Globus pallidus (tissue), 1 donor: ENCODE results near the gene TADA3.
A peak's percentile ranks its signal among the peaks of the same experiment; 100 is the strongest.

ENCODE experiments used
- DNase-seq: peaks from one replicate; pipeline ENCODE4 v3.0.0-alpha.2; 2015; ENCODE audit warnings: low spot score

TADA3 gene

GRCh38 chr3:9809615-9810432 is 17.6 kb upstream of the TADA3 start, which contains the start of gene TTLL3:
Gene TTLL3 (plus strand): TSS chr3:9810262. CDS start chr3:9810662, 400 bp downstream.
- DNase-seq, result peak; percentile 63

GRCh38 chr3:9809239-9809614 is 17.0 kb upstream of the TADA3 start:
- no peak for DNase-seq

- no peak for DNase-seq
Measured at GRCh38 chr3:9808345-9809037, 16.2 kb upstream of the TADA3 start.

GRCh38 chr3:9807981-9808344 is 15.7 kb upstream of the TADA3 start:
- DNase-seq, result no peak

- DNase-seq, result no peak
Measured at GRCh38 chr3:9806688-9807589, 14.7 kb upstream of the TADA3 start.

GRCh38 chr3:9806137-9806536 is 13.9 kb upstream of the TADA3 start:
- DNase-seq, result no peak

- no peak for DNase-seq
Measured at GRCh38 chr3:9804996-9805395, 12.7 kb upstream of the TADA3 start.

- no peak for DNase-seq
Measured at GRCh38 chr3:9803494-9803893, 11.2 kb upstream of the TADA3 start.

- DNase-seq, result no peak
Measured at GRCh38 chr3:9800529-9800928, 8.3 kb upstream of the TADA3 start.

- DNase-seq, result no peak
Measured at GRCh38 chr3:9797196-9797945, 5.1 kb upstream of the TADA3 start.

GRCh38 chr3:9795207-9795606 is 2.9 kb upstream of the TADA3 start:
- peak; percentile 33 for DNase-seq

- no peak for DNase-seq
Measured at GRCh38 chr3:9794400-9794799, 2.1 kb upstream of the TADA3 start.

- DNase-seq, result no peak
Measured at GRCh38 chr3:9793161-9793781, 998 bp upstream of the TADA3 start.

GRCh38 chr3:9791790-9792404 is 376 bp downstream of the TADA3 start:
- no peak for DNase-seq

- DNase-seq, result no peak
Measured at GRCh38 chr3:9791127-9791526, 1.1 kb downstream of the TADA3 start.

- no peak for DNase-seq
Measured at GRCh38 chr3:9787714-9788113, 4.6 kb downstream of the TADA3 start.

- no peak for DNase-seq
Measured at GRCh38 chr3:9786825-9787669, 5.2 kb downstream of the TADA3 start.

GRCh38 chr3:9786209-9786739 is 6.0 kb downstream of the TADA3 start:
- DNase-seq, result no peak

- no peak for DNase-seq
Measured at GRCh38 chr3:9785602-9786001, 6.7 kb downstream of the TADA3 start.

- no peak for DNase-seq
Measured at GRCh38 chr3:9784965-9785364, 7.3 kb downstream of the TADA3 start.
